HepG2 (cell line): Measurements from ENCODE around the gene CRADD. TPM values are rescaled to one million over a fixed set of nuclear protein-coding genes. Genes with fewer than 3 reads are reported as not detected.
A peak's percentile ranks its signal among the peaks of the same experiment; 100 is the strongest.

Experiments used
- EP300 ChIP-seq, 3 experiments: sonication (generic) in 1 of 3; formaldehyde crosslinking in 1 of 3; IDR thresholded peaks; 2 replicates each; pipeline versions ENCODE4 v1.5.1 to v1.6.1; 2011 to 2020; ENCODE audit warnings: low read depth in 2 of 3, low read length in 2 of 3, borderline replicate concordance in 1 of 3, improper control_type of control experiment in 1 of 3, mild to moderate bottlenecking in 1 of 3, missing genetic modification reagents in 1 of 3, moderate library complexity in 1 of 3
- HNRNPUL1 ChIP-seq: fragments of 200-400 bp; formaldehyde crosslinking; IDR thresholded peaks from 2 replicates; pipeline ENCODE4 v1.6.1; 2017; ENCODE audit warnings: low read depth, mild to moderate bottlenecking, low read length, moderate library complexity
- JDP2 ChIP-seq: sonication (generic); formaldehyde crosslinking; IDR thresholded peaks from 2 replicates; pipeline ENCODE4 v1.8.1; 2022; ENCODE audit warnings: missing genetic modification reagents, borderline replicate concordance
- KLF12 ChIP-seq: sonication (generic); formaldehyde crosslinking; IDR thresholded peaks from 2 replicates; pipeline ENCODE4 v1.4.0; 2020; ENCODE audit warnings: missing genetic modification reagents, borderline replicate concordance
- MATR3 ChIP-seq: sonication (generic); formaldehyde crosslinking; IDR thresholded peaks from 2 replicates; pipeline ENCODE4 v1.4.0; 2020; ENCODE audit warnings: missing genetic modification reagents
- MNT ChIP-seq: fragments of 450-650 bp; IDR thresholded peaks from 2 replicates; pipeline ENCODE4 v1.6.1; 2016
- NFKB2 ChIP-seq: sonication (generic); formaldehyde crosslinking; IDR thresholded peaks from 2 replicates; pipeline ENCODE4 v1.4.0; 2020; ENCODE audit warnings: missing genetic modification reagents, borderline replicate concordance
- NRL ChIP-seq: sonication (generic); formaldehyde crosslinking; IDR thresholded peaks from 2 replicates; pipeline ENCODE4 v1.5.0; 2020; ENCODE audit warnings: missing genetic modification reagents, mild to moderate bottlenecking, moderate library complexity, borderline replicate concordance
- PAWR ChIP-seq: sonication (generic); formaldehyde crosslinking; IDR thresholded peaks from 2 replicates; pipeline ENCODE4 v1.4.0; 2020; ENCODE audit warnings: missing genetic modification reagents, mild to moderate bottlenecking, borderline replicate concordance
- PRDM4 ChIP-seq: sonication (generic); formaldehyde crosslinking; IDR thresholded peaks from 2 replicates; pipeline ENCODE4 v1.9.0; 2021; ENCODE audit warnings: missing genetic modification reagents, borderline replicate concordance
- PRMT3 ChIP-seq: sonication (generic); formaldehyde crosslinking; IDR thresholded peaks from 2 replicates; pipeline ENCODE4 v1.8.1; 2022; ENCODE audit warnings: low read depth, mild to moderate bottlenecking, moderate library complexity, missing genetic modification reagents, borderline replicate concordance
- REPIN1 ChIP-seq: sonication (generic); formaldehyde crosslinking; IDR thresholded peaks from 2 replicates; pipeline ENCODE4 v1.8.0; 2022; ENCODE audit warnings: missing genetic modification reagents, low read depth, mild to moderate bottlenecking, borderline replicate concordance
- RXRB ChIP-seq: IDR thresholded peaks from 2 replicates; pipeline ENCODE4 v1.6.1; 2016; ENCODE audit warnings: borderline replicate concordance, missing genetic modification reagents, missing compliant biosample characterization
- SNAPC2 ChIP-seq: sonication (generic); formaldehyde crosslinking; IDR thresholded peaks from 2 replicates; pipeline ENCODE4 v1.8.1; 2022; ENCODE audit warnings: mild to moderate bottlenecking, missing genetic modification reagents
- TBX3 ChIP-seq: fragments of 450-650 bp; IDR thresholded peaks from 2 replicates; pipeline ENCODE4 v1.6.1; 2017; ENCODE audit warnings: antibody characterized with exemption, mild to moderate bottlenecking, inconsistent platforms, borderline replicate concordance
- THAP7 ChIP-seq: sonication (generic); formaldehyde crosslinking; IDR thresholded peaks from 2 replicates; pipeline ENCODE4 v1.8.1; 2023; ENCODE audit warnings: mild to moderate bottlenecking, missing genetic modification reagents
- ZBTB10 ChIP-seq: sonication (generic); formaldehyde crosslinking; IDR thresholded peaks from 2 replicates; pipeline ENCODE4 v1.4.0; 2020; ENCODE audit warnings: missing genetic modification reagents, borderline replicate concordance
- ZNF274 ChIP-seq: sonication (generic); formaldehyde crosslinking; IDR thresholded peaks from 2 replicates; pipeline ENCODE4 v1.5.1; 2020; ENCODE audit warnings: mild to moderate bottlenecking, missing genetic modification reagents
- ZSCAN5A ChIP-seq: sonication (generic); formaldehyde crosslinking; IDR thresholded peaks from 2 replicates; pipeline ENCODE4 v1.8.0; 2022; ENCODE audit warnings: mild to moderate bottlenecking, missing genetic modification reagents, borderline replicate concordance
- polyA plus RNA-seq, 8 experiments: library from polyadenylated mRNA; depleted of rRNA in 3 of 8; stranded (reverse) in 7 of 8; unstranded in 1 of 8; fragments of >200 nt; fragmentation: Illumina TruSeq in 4 of 8; extraction: Trizol in 4 of 8; gene quantifications; 2 replicates each; pipeline versions ENCODE4 v1.2.1 to v1.2.3, GENCODE V29; 2011 to 2016; ENCODE audit warnings: low read depth in 4 of 8, missing spikeins in 1 of 8, mixed read lengths in 1 of 8; ENCODE audit not compliant: insufficient read depth in 1 of 8
- total RNA-seq, 5 experiments: library from RNA; depleted of rRNA; stranded (reverse); fragments of >200 nt; fragmentation: Illumina TruSeq; extraction: Trizol; gene quantifications; 2 replicates each; pipeline ENCODE4 v1.2.3, GENCODE V29; 2016; ENCODE audit warnings: low read depth in 1 of 5

Gene CRADD
- total and polyA plus RNA-seq, 2 of the 13 experiments (the other 11 are each of a cell fraction or from before 2014, with no cell fraction given): 12.4 to 18.8 TPM

GRCh38 chr12:93663006-93663728 is 14.0 kb upstream of the CRADD start (continued):
- TF ChIP-seq MATR3 (CRISPR knock-in tag) (no peak), PRMT3 (CRISPR knock-in tag) (no peak), THAP7 (CRISPR knock-in tag) (no peak), ZNF274 (CRISPR knock-in tag) (no peak), REPIN1 (CRISPR knock-in tag) (peak; percentile 88; the same call in 1 of the 2 replicates), JDP2 (CRISPR knock-in tag) (no peak), NFKB2 (CRISPR knock-in tag) (no peak), ZSCAN5A (CRISPR knock-in tag) (peak; percentile 97; the same call in 1 of the 2 replicates), PRDM4 (CRISPR knock-in tag) (no peak), NRL (no peak), EP300 (IDR thresholded peaks at IDR 0.05; ENCODE audit: low read depth in 2 of 2, low read length in 2 of 2) (peak; percentile 77 to 93; a peak in 3 of 4 replicates), EP300 (CRISPR knock-in tag; IDR thresholded peaks at IDR 0.05; ENCODE audit: borderline replicate concordance) (peak; percentile 89), KLF12 (CRISPR knock-in tag) (peak; percentile 58; the same call in 1 of the 2 replicates), HNRNPUL1 (no peak), SNAPC2 (peak; percentile 88), RXRB (peak; percentile 93), PAWR (no peak), TBX3 (no peak), ZBTB10 (no peak), MNT (no peak)
